ENCODE measurements around the gene KRT6A. TPM values are rescaled to one million over a fixed set of nuclear protein-coding genes. Genes with fewer than 3 reads are reported as not detected.

KRT6A gene
- total and polyA plus RNA-seq, 12 donors, result 0.24 to 2.7 (median 0.66) TPM; not detected in 8

DNA sequence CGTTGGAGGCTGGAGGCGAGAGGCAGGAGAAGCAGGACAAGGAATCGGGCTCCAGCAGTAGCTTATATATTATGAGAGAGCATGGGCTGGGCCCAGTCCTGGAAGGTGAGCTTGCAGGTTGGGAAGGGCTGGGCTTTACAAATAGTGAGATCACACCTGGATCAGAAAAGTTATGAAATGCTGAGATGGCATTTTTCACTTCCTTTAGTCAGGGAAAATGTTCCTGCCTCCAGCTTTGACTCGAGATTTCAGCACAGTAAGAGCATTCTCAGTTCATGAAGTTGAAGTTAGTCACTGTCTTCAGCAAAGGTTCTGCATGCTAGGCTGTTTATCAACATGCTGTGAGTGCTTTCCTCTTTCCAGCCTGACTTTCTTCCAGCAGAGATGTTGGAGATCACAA, 19.3 kb downstream of the KRT6A start, which contains the start of gene KRT6C:
TSS of gene KRT6C (minus strand) at position 38 of the 400 bp plus-strand sequence. CDS start 68 bp downstream, outside the sequence.
- TF ChIP-seq, protein P1, sequence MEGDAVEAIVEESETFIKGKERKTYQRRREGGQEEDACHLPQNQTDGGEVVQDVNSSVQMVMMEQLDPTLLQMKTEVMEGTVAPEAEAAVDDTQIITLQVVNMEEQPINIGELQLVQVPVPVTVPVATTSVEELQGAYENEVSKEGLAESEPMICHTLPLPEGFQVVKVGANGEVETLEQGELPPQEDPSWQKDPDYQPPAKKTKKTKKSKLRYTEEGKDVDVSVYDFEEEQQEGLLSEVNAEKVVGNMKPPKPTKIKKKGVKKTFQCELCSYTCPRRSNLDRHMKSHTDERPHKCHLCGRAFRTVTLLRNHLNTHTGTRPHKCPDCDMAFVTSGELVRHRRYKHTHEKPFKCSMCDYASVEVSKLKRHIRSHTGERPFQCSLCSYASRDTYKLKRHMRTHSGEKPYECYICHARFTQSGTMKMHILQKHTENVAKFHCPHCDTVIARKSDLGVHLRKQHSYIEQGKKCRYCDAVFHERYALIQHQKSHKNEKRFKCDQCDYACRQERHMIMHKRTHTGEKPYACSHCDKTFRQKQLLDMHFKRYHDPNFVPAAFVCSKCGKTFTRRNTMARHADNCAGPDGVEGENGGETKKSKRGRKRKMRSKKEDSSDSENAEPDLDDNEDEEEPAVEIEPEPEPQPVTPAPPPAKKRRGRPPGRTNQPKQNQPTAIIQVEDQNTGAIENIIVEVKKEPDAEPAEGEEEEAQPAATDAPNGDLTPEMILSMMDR (IDR thresholded peaks at IDR 0.05), result no peak
- no peak for TF ChIP-seq POLR2A (IDR thresholded peaks at IDR 0.05)
- WGBS, 4 donors, result 79 to 87% (median 80%) methylated on average over 4 of the region's 4 CpGs
- H3K9me3 ChIP-seq (replicated peaks in 1 of 3), result no peaks in the 10 kb centered on the region
- no peak within 1 kb of the TSS for H3K4me3 ChIP-seq
- H3K27me3 ChIP-seq, result no peaks in the 10 kb centered on the region
- intact Hi-C loops (cut with DNase I), result no loop called here
- no peak within 1 kb of the TSS for H3K27ac ChIP-seq
- no peaks in the 10 kb centered on the region for H3K4me1 ChIP-seq (replicated peaks in 1 of 2)
- no peaks in the 10 kb centered on the region for H3K36me3 ChIP-seq (replicated peaks in 1 of 2)
- no peak for DNase-seq

DNA sequence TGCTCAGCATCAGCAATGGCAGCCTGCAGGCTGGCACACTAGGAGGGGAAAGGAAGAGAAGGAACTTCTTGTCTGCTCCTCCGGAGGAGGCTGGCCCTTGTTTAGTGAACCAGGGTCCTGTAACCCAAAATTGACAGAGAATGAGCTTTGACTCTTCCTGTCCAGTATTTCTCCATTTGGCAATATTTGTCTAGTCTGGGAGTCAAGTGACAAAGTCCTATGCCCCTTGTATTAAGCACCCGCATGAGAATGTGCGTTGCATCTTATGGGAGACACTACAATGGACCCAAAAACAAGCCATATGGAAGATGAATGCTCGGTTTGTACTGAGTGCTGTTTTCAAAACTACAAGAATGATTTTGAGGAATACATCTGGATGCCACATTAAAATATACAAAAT, 23.2 kb downstream of the KRT6A start:
- Histone ChIP-seq H3K9me3 (replicated peaks in 1 of 3) (no peaks in the 10 kb centered on the region), H3K27ac (no peak overlapping the region), H3K36me3 (replicated peaks in 1 of 2) (no peaks in the 10 kb centered on the region), H3K27me3 (no peaks in the 10 kb centered on the region), H3K4me3 (no peak overlapping the region), H3K4me1 (replicated peaks in 1 of 2) (no peaks in the 10 kb centered on the region)
- DNase-seq, result no peak
- WGBS, 4 donors, result 60 to 89% (median 73%) methylated on average over 3 to 4 of the region's 4 CpGs
- intact Hi-C loops (cut with DNase I), result no loop called here
- no peak for TF ChIP-seq POLR2A (IDR thresholded peaks at IDR 0.05)
- TF ChIP-seq, protein P1 (IDR thresholded peaks at IDR 0.05), result no peak

GRCh38 chr12:52464897-52465296, 28.2 kb downstream of the KRT6A start:
- Histone ChIP-seq H3K36me3 (replicated peaks in 1 of 2) (no peaks in the 10 kb centered on the region), H3K4me1 (replicated peaks in 1 of 2) (no peaks in the 10 kb centered on the region), H3K4me3 (no peak overlapping the region), H3K27me3 (peaks cover 9% of the 10 kb centered on the region), H3K27ac (no peak overlapping the region), H3K9me3 (replicated peaks in 1 of 3) (no peaks in the 10 kb centered on the region)
- no peak for DNase-seq
- intact Hi-C loops (cut with DNase I), result no loop called here
- no peak for TF ChIP-seq POLR2A (IDR thresholded peaks at IDR 0.05)
- TF ChIP-seq, protein P1 (IDR thresholded peaks at IDR 0.05), result no peak
- 34 to 49% (median 41%) methylated on average over 2 of the region's 2 CpGs for WGBS, 4 donors

DNA sequence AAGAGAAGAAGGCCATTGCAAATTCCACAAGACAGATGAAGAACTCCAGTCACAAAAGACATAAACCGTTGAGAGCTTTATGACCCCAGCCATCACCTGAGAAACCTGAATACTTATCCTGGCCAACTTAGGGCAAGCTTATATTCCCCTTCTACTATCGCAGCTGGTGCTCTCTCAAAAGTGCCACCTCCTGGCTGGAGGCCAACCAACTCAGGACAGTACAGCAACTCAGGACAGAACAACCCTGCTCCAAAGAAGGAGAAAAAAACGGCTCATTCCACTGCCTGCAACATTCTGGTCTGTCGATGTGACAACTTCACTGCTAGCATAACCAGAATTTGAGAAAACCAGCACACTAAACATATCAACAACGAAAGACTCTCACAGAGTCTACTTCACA, 31.4 kb downstream of the KRT6A start:
- Histone ChIP-seq H3K27me3 (peaks cover 9% of the 10 kb centered on the region), H3K27ac (no peak overlapping the region), H3K36me3 (replicated peaks in 1 of 2) (no peaks in the 10 kb centered on the region), H3K9me3 (replicated peaks in 1 of 3) (no peaks in the 10 kb centered on the region), H3K4me3 (no peak overlapping the region), H3K4me1 (replicated peaks in 1 of 2) (no peaks in the 10 kb centered on the region)
- no peak for TF ChIP-seq POLR2A (IDR thresholded peaks at IDR 0.05)
- TF ChIP-seq, protein P1 (IDR thresholded peaks at IDR 0.05), result no peak
- DNase-seq, result peak in 1 of 7 donors; percentile 15
- 59 to 65% (median 62%) methylated on average over 5 of the region's 5 CpGs for WGBS, 4 donors
- intact Hi-C loops (cut with DNase I), result no loop called here

Data from adrenal gland (tissue), 12 donors.